ENCODE results near the gene BAHCC1. TPM values are rescaled to one million over a fixed set of nuclear protein-coding genes. Genes with fewer than 3 reads are reported as not detected.
"Not testable (repeated sequence)": the region's sequence is repeated elsewhere in the genome, so short reads cannot be mapped to it uniquely, and the experiment has no call there.

BAHCC1 gene
- total RNA-seq, 1 donor from 2014 or later = 3.4 TPM

DNA sequence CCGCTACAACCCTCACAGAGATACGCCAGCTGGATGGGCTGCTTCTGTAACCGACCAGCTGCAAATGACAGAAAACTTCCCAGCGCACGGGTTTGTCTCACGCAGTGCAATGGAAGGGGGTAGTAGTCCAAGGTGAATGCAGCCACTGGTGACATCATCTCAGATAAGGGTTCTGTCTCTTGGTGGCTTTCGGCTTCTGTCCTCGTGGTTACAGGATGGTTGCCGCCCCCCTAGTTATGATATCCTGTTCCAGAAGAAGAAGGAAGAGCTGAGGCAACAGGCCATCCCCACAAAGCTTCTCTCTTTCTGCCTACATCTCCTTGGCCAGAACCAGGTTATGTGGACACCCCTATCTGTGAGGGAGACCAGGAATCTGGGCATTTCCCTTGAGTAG lies 40.3 kb upstream of the BAHCC1 start:
- Mint-ChIP-seq H3K27ac (no peak overlapping the region), H3K36me3 (peaks cover 2% of the 10 kb centered on the region), H3K9me3 (peaks cover 6% of the 10 kb centered on the region), H3K4me1 (peaks cover 20% of the 10 kb centered on the region), H3K4me3 (no peak overlapping the region), H3K27me3 (ENCODE audit: insufficient read depth, low read depth) (peaks cover 7% of the 10 kb centered on the region)
- Histone ChIP-seq H3F3A (ENCODE audit: low read depth) (no peaks in the 10 kb centered on the region), H3K9ac (no peak overlapping the region), H3K27me3 (peaks cover 1% of the 10 kb centered on the region), H3K36me3 (no peaks in the 10 kb centered on the region), H3K4me3 (no peak overlapping the region), H3K4me2 (no peak overlapping the region), H2AFZ (replicated peaks) (no peak overlapping the region), H3K9me3 (ENCODE audit: low read depth) (no peaks in the 10 kb centered on the region), H3K27ac (no peak overlapping the region), H3K79me2 (ENCODE audit: low read depth) (no peaks in the 10 kb centered on the region), H4K20me1 (ENCODE audit: low read depth) (no peaks in the 10 kb centered on the region), H3K4me1 (no peaks in the 10 kb centered on the region)
- DNase-seq (ENCODE audit: low spot score) = no peak
- TF ChIP-seq, protein P1, sequence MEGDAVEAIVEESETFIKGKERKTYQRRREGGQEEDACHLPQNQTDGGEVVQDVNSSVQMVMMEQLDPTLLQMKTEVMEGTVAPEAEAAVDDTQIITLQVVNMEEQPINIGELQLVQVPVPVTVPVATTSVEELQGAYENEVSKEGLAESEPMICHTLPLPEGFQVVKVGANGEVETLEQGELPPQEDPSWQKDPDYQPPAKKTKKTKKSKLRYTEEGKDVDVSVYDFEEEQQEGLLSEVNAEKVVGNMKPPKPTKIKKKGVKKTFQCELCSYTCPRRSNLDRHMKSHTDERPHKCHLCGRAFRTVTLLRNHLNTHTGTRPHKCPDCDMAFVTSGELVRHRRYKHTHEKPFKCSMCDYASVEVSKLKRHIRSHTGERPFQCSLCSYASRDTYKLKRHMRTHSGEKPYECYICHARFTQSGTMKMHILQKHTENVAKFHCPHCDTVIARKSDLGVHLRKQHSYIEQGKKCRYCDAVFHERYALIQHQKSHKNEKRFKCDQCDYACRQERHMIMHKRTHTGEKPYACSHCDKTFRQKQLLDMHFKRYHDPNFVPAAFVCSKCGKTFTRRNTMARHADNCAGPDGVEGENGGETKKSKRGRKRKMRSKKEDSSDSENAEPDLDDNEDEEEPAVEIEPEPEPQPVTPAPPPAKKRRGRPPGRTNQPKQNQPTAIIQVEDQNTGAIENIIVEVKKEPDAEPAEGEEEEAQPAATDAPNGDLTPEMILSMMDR (IDR thresholded peaks at IDR 0.05) = no peak
- no peak for TF ChIP-seq EZH2phosphoT487 (IDR thresholded peaks at IDR 0.05)
- no peak for TF ChIP-seq EZH2 (IDR thresholded peaks at IDR 0.05)

DNA sequence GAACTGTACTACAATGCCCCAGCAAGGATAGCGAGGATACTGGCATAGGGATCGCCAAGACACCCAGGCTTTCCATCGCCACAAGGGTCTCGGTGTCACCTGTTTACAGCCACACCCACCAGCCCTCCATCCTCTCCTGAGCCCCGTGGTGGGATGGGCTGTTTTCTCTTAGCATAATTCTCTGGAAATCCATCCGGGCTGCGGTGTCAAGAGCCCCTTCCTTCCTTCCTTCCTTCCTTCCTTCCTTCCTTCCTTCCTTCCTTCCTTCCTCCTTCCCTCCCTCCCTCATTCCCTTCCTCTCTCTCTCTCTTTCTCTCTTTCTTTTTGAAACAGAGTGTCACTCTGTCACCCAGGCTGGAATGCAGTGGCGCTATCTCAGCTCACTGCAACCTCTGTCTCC lies 36.0 kb upstream of the BAHCC1 start:
- Mint-ChIP-seq H3K4me3 (no peak overlapping the region), H3K27me3 (ENCODE audit: insufficient read depth, low read depth) (peaks cover 10% of the 10 kb centered on the region), H3K36me3 (no peaks in the 10 kb centered on the region), H3K27ac (no peak overlapping the region), H3K9me3 (no peaks in the 10 kb centered on the region), H3K4me1 (peaks cover 27% of the 10 kb centered on the region)
- no peaks in the 10 kb centered on the region for H3K4me1 ChIP-seq
- H3K4me3 ChIP-seq = no peak overlapping the region
- H3K79me2 ChIP-seq (ENCODE audit: low read depth) = no peaks in the 10 kb centered on the region
- no peak overlapping the region for H3K9ac ChIP-seq
- TF ChIP-seq, protein P1 (IDR thresholded peaks at IDR 0.05) = no peak
- TF ChIP-seq EZH2phosphoT487 (IDR thresholded peaks at IDR 0.05) (no peak), EZH2 (IDR thresholded peaks at IDR 0.05) (no peak)
- H3K9me3 ChIP-seq (ENCODE audit: low read depth) = no peaks in the 10 kb centered on the region
- no peak overlapping the region for H2AFZ ChIP-seq (replicated peaks)
- no peak overlapping the region for H3K4me2 ChIP-seq
- no peaks in the 10 kb centered on the region for H3F3A ChIP-seq (ENCODE audit: low read depth)
- H4K20me1 ChIP-seq (ENCODE audit: low read depth) = no peaks in the 10 kb centered on the region
- no peak overlapping the region for H3K27ac ChIP-seq
- peaks cover 27% of the 10 kb centered on the region for H3K27me3 ChIP-seq
- H3K36me3 ChIP-seq = no peaks in the 10 kb centered on the region
- DNase-seq (ENCODE audit: low spot score) = no peak

DNA sequence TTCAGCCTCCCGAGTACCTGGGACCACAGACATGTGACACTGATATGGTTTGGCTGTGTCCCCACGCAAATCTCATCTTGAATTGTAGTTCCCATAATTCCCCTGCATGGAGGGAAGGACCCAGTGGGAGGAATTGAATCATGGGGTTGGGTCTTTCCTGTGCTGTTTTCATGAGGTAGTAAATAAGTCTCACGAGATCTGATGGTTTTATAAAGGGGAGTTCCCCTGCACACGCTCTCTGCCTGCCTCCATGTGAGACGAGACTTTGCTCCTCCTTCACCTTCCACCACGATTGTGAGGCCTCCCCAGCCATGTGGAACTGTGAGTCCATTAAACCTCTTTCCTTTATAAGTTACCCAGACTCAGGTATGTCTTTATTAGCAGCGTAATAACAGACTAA lies 33.3 kb upstream of the BAHCC1 start:
- not testable (repeated sequence) for DNase-seq (ENCODE audit: low spot score); H3F3A ChIP-seq (ENCODE audit: low read depth); H2AFZ ChIP-seq (replicated peaks); H3K9me3 Mint-ChIP-seq; H4K20me1 ChIP-seq (ENCODE audit: low read depth); H3K4me3 ChIP-seq; H3K36me3 Mint-ChIP-seq; H3K27ac ChIP-seq; H3K9ac ChIP-seq; H3K9me3 ChIP-seq (ENCODE audit: low read depth); H3K4me3 Mint-ChIP-seq; H3K27ac Mint-ChIP-seq; H3K4me2 ChIP-seq; H3K36me3 ChIP-seq; H3K79me2 ChIP-seq (ENCODE audit: low read depth)
- Histone ChIP-seq H3K4me1 (peaks cover 14% of the 10 kb centered on the region), H3K27me3 (peaks cover 53% of the 10 kb centered on the region)
- peaks cover 16% of the 10 kb centered on the region for H3K27me3 Mint-ChIP-seq (ENCODE audit: insufficient read depth, low read depth)
- H3K4me1 Mint-ChIP-seq = peaks cover 38% of the 10 kb centered on the region

DNA sequence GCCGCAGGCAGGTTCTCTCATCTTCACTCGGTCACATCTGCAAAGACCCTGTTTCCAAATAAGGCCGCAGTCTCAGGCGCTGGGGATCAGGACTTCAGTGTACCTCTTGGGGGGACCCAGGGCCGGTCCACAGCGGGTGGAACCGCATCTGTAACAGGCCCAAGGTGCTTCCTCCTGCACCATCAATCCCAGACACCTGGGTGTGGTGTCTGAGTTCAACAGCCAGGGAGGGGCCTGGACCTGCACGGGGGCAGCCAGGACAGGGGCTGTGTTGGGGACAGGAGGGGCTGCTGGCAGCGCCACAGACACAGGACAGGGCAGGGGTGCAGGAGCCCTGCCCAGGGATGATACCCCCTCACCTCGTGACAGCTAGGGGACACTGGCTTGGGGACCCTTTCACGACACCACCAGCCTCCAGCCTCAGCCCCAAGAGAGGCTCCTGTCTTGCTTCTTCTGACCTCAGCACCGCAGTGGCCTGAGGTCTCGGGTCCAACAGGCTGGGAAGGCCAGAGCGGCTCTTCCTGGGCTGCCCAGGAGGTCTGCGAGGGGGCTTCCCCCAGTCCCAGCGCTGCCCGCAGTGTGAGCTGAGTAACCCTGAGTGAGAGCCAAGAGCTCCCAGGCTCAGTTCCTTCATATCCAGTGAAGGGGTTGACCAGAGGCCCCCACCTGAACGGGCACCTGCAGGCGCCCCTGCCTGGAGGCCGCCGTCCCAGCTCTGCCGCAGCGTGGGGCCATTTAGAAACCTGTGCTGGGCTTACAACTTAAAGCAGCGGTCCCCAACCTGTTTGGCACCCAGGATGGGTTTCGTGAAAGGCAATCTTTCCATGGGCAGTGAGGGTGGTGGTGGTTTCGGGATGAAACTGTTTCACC lies 30.7 kb upstream of the BAHCC1 start:
- H3K9ac ChIP-seq = no peak overlapping the region
- no peaks in the 10 kb centered on the region for H3K36me3 ChIP-seq
- H3K4me2 ChIP-seq = peak overlapping the region; percentile 79
- TF ChIP-seq EZH2 (IDR thresholded peaks at IDR 0.05) = no peak
- peak overlapping the region; percentile 82 for H3K27ac Mint-ChIP-seq
- no peaks in the 10 kb centered on the region for H4K20me1 ChIP-seq (ENCODE audit: low read depth)
- H3K27ac ChIP-seq = no peak overlapping the region
- peaks cover 14% of the 10 kb centered on the region for H3K4me1 ChIP-seq
- peaks cover 57% of the 10 kb centered on the region for H3K27me3 ChIP-seq
- no peaks in the 10 kb centered on the region for H3K9me3 Mint-ChIP-seq
- peaks cover 4% of the 10 kb centered on the region for H3F3A ChIP-seq (ENCODE audit: low read depth)
- H3K9me3 ChIP-seq (ENCODE audit: low read depth) = no peaks in the 10 kb centered on the region
- peak overlapping the region; percentile 86 for H2AFZ ChIP-seq (replicated peaks)
- DNase-seq (ENCODE audit: low spot score) = no peak
- peak overlapping the region; percentile 44 for H3K4me3 ChIP-seq
- H3K36me3 Mint-ChIP-seq = no peaks in the 10 kb centered on the region
- H3K79me2 ChIP-seq (ENCODE audit: low read depth) = no peaks in the 10 kb centered on the region
- peaks cover 16% of the 10 kb centered on the region for H3K27me3 Mint-ChIP-seq (ENCODE audit: insufficient read depth, low read depth)
- H3K4me3 Mint-ChIP-seq = peak overlapping the region; percentile 71
- H3K4me1 Mint-ChIP-seq = peaks cover 23% of the 10 kb centered on the region

Data from neural progenitor cell (in vitro differentiated cells).